Stimulated activated CD8-positive, alpha-beta memory T cell treated with anti-CD3 and anti-CD28 coated beads, Interleukin-15, amount 100 ng/mL, for 48 hours (primary cell): ENCODE measurements around the gene MAGEA9B.
A peak's percentile ranks its signal among the peaks of the same experiment; 100 is the strongest.
"Not testable (repeated sequence)": the region's sequence is repeated elsewhere in the genome, so short reads cannot be mapped to it uniquely, and the experiment has no call there.

Experiments used
- DNase-seq, 2 donors: peaks; one replicate each; pipeline ENCODE4 v3.0.0-alpha.2; 2020; ENCODE audit warnings: low read depth in 2 of 2

Gene MAGEA9B

GRCh38 chrX:149571770-149572169 lies 15.5 kb downstream of the MAGEA9B start:
- no peak for DNase-seq

- no peak for DNase-seq
Measured at GRCh38 chrX:149570668-149571067, 16.6 kb downstream of the MAGEA9B start.

- DNase-seq: no peak
Measured at GRCh38 chrX:149569770-149570169, 17.5 kb downstream of the MAGEA9B start.

- no peak for DNase-seq
Measured at GRCh38 chrX:149568701-149569296, 18.5 kb downstream of the MAGEA9B start.

GRCh38 chrX:149567621-149568417 lies 19.4 kb downstream of the MAGEA9B start:
- no peak for DNase-seq

GRCh38 chrX:149563359-149563758 lies 23.9 kb downstream of the MAGEA9B start:
- DNase-seq: no peak

- DNase-seq: not testable (repeated sequence)
Measured at GRCh38 chrX:149555251-149555650, 32.0 kb downstream of the MAGEA9B start.

GRCh38 chrX:149551939-149552248 lies 35.4 kb downstream of the MAGEA9B start:
- DNase-seq: not testable (repeated sequence)

GRCh38 chrX:149551245-149551938 lies 35.9 kb downstream of the MAGEA9B start:
- not testable (repeated sequence) for DNase-seq

- not testable (repeated sequence) for DNase-seq
Measured at GRCh38 chrX:149550454-149550853, 36.8 kb downstream of the MAGEA9B start.

- not testable (repeated sequence) for DNase-seq
Measured at GRCh38 chrX:149549701-149550100, 37.6 kb downstream of the MAGEA9B start, which contains the start of gene HSFX3. TSS of gene HSFX3 (minus strand) at chrX:149549924. CDS start at chrX:149549852, 72 bp downstream.

GRCh38 chrX:149547782-149548181 lies 39.5 kb downstream of the MAGEA9B start:
- DNase-seq: not testable (repeated sequence)

GRCh38 chrX:149546962-149547361 lies 40.3 kb downstream of the MAGEA9B start:
- DNase-seq: not testable (repeated sequence)

GRCh38 chrX:149545545-149546543 lies 41.4 kb downstream of the MAGEA9B start:
- not testable (repeated sequence) for DNase-seq

GRCh38 chrX:149541521-149542047 lies 45.7 kb downstream of the MAGEA9B start:
- DNase-seq: no peak

- peak; percentile 81 to 85 for DNase-seq
Measured at GRCh38 chrX:149540621-149541520, 46.4 kb downstream of the MAGEA9B start, which contains the start of gene EOLA1. TSS of gene EOLA1 (plus strand) at chrX:149541012. CDS start at chrX:149545631, 4,619 bp downstream.

GRCh38 chrX:149540131-149540620 lies 47.1 kb downstream of the MAGEA9B start:
- DNase-seq: peak; percentile 76 to 77

GRCh38 chrX:149539283-149540130 lies 47.8 kb downstream of the MAGEA9B start:
- peak; percentile 77 for DNase-seq

- DNase-seq: not testable (repeated sequence)
Measured at GRCh38 chrX:149537474-149537873, 49.8 kb downstream of the MAGEA9B start.
